Right ventricle myocardium inferior (tissue), 1 donor: ENCODE data around the gene CACNA1D. TPM values are rescaled to one million over a fixed set of nuclear protein-coding genes. Genes with fewer than 3 reads are reported as not detected.

Source experiments
- ATAC-seq: fragments of 200-7000 bp; cut with Tn5 transposase; one replicate; pipeline ENCODE4 v1.9.1; 2020; ENCODE audit warnings: mild to moderate bottlenecking, moderate library complexity
- DNase-seq: peaks from one replicate; pipeline ENCODE4 v3.0.0; 2021; ENCODE audit errors: missing footprints
- intact Hi-C: fragments of 100-400 bp; cut with DNase I; formaldehyde crosslinking; loops from one replicate; pipeline ENCODE4 v1.11.0; 2022
- total RNA-seq: library from RNA; stranded (reverse); fragmentation: NEBNext Ultra II Directional; extraction: Animal tissue kit (Norgen Biotek cat#: 25700); gene quantifications from one replicate; pipeline ENCODE4 v1.2.1, GENCODE V29; 2021
- donor health status: DM: no; HTN: yes; CAD: no; lungs with severe emphysema.

The CACNA1D gene
- total RNA-seq, 1 donor from 2014 or later = 1.1 TPM

DNA sequence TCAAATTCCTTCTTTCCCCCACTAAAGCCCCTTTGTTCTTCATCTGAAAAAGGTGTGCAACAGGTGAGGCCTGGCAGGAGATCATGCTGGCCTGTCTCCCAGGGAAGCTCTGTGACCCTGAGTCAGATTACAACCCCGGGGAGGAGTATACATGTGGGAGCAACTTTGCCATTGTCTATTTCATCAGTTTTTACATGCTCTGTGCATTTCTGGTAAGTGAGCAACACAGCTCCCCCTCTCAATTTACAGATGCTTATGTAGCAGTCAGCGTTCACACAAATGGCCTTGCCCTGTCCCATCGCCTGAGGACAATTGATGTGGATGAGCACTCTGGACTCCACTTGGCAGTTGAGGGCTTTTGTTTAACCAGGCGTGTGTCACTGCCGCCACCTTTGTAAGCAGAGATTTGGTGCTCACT, 281.4 kb downstream of the CACNA1D start:
- DNase-seq = no peak
- intact Hi-C loops = no loop called here
- ATAC-seq = no peak

DNA sequence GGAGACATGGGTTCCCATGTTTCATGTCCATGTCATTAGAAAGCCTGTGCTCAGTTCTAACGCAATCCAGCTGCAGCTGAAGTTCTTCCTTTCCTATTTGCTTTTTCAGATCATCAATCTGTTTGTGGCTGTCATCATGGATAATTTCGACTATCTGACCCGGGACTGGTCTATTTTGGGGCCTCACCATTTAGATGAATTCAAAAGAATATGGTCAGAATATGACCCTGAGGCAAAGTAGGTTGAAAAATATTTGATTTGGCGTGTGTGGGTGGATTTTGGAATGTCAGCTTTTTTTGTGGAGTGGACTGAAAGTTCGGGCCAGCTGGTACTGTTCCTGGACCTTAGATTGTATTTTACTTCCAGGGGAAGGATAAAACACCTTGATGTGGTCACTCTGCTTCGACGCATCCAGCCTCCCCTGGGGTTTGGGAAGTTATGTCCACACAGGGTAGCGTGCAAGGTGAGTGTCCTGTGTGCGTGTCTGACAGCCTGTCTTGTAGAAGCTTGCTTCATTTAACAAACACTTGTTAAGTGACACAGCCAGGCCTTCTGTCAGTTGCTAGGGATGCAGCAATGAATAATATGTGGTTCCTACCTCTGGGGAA, 282.2 kb downstream of the CACNA1D start:
- intact Hi-C loops = no loop called here
- DNase-seq = no peak
- no peak for ATAC-seq

GRCh38 chr3:53777468-53777867, 283.1 kb downstream of the CACNA1D start:
- intact Hi-C loops = no loop called here
- DNase-seq (no peak), ATAC-seq (no peak)

- intact Hi-C loops = no loop called here
- DNase-seq (no peak), ATAC-seq (no peak)
Observed at GRCh38 chr3:53778153-53778552, 283.7 kb downstream of the CACNA1D start.

GRCh38 chr3:53780171-53780570, 285.8 kb downstream of the CACNA1D start:
- ATAC-seq (no peak), DNase-seq (no peak)
- intact Hi-C loops = no loop called here

DNA sequence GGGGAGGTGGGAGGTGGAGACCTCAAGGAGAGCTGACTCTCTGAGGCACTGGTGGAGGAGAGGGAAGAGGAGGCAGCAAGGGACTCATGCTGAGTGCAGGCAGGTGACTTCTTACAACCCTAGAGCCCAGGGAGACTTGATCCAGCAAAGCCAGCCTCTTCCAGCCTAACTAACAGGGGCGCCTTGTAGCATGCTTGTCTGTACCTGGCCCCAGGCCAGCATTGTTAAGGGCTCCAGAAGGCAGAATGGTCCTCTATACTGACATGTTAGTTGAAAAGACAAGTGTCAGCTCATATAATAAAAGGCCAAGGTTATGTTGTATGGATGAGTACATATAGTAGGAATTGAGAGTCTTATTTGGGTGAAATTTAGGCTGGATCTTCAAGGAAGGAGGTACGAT, 286.4 kb downstream of the CACNA1D start:
- DNase-seq (no peak), ATAC-seq (no peak)
- intact Hi-C loops = no loop called here

- intact Hi-C loops = no loop called here
- ATAC-seq (no peak), DNase-seq (no peak)
Observed at GRCh38 chr3:53787016-53787415, 292.6 kb downstream of the CACNA1D start.

- no peak for ATAC-seq
- intact Hi-C loops = no loop called here
- DNase-seq = no peak
Observed at GRCh38 chr3:53788038-53788437, 293.6 kb downstream of the CACNA1D start.

GRCh38 chr3:53789459-53789858, 295.0 kb downstream of the CACNA1D start:
- intact Hi-C loops = no loop called here
- no peak for DNase-seq
- ATAC-seq = no peak

DNA sequence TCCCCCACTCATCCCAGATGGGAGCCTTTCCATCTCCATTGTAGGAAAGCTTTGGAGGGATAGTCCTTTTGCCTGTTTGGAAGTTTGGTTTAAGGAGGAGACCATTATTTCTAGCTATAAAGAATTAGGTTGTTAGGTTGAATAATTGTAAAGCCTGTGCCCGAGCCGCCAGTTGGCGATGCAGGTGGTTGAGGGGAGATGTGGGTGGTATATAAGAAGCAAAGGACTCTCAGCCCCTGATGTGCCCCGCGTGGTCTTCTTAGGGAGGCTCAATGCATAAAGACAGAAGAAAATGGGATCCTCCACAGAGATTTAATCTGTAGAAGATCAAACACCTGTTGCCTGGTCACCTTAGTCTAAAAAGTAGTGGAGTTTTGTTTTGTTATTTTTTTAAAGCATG, 296.1 kb downstream of the CACNA1D start:
- ATAC-seq (no peak), DNase-seq (no peak)
- intact Hi-C loops = no loop called here

DNA sequence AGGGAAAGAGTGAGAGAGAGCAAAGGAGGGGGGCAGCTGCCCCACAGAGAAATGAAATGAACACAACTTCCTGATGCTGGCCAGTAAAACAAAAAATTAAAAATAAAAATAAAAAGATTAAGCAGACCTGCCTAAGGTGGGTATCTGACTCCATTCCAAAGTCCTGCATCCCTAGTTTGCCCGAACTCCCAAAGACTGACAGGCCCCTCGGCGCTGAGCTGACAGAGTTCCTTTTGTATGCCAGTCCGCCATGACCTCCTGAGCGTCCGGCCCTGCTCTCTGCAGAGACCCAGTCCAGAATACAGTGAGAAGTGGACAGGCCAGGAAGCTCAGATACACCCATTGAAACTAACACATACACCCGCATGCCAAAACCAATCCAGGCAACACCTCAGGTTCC, 296.9 kb downstream of the CACNA1D start:
- ATAC-seq (no peak), DNase-seq (no peak)
- intact Hi-C loops = no loop called here

DNA sequence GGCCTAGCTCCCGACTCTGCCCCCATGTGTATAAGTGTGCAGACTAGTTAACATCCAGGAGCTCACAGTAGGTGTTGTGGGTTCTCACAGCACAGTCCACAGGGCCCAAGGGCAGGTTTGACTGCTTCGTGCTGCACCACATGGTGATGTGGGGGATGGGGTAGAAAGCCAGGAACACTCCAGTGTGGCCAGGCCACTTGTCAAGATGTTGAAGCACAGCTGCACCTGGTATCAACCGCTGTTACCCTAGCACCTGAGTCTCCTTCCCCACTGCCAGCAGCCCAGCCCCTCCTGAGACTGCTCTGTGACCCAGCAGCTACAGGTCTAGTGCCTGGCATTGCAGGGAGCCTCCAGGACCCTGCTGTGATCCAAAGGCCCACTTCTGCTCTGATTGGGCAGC, 298.5 kb downstream of the CACNA1D start:
- DNase-seq (no peak), ATAC-seq (no peak)
- intact Hi-C loops = no loop called here

DNA sequence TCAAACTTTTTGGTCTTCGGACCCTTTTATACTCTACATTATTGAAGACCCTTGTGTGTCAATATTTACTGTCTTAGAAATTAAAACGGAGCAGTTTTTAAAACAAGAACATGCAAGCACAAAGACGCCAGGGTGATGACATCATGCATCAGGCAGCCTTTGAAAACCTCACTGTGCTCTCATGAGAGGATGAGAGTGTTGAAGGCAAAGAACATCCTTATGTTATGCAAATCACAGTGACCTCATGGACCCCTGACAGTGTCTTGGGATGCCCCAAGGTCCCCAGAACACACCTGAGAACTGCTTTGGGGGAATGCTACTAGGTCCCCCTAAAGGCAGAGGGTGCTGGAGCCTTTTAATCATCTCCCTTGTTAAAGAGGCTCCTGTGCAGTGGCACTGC, 300.2 kb downstream of the CACNA1D start:
- ATAC-seq = no peak
- intact Hi-C loops = no loop called here
- DNase-seq = no peak

DNA sequence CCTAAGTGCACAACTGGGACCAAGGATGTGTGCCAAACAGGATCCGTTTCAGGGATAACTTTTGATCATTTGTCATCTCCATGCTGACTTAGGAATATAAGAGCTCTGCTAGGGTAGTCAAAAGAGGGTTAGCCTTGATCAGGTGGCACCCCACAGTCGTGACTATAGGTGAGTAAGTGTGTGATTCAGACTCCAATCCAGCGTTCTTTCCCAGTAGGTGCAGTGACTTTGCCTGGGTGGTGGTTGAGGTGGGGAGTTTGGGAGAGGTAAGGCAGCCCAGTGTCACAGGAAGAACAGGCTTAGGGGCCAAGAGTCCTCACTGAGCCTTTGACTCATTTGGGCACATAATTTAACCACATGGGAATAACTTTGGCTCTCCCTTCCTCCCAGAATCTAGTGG, 300.8 kb downstream of the CACNA1D start:
- ATAC-seq (no peak), DNase-seq (no peak)
- intact Hi-C loops = no loop called here

- peak; percentile 81 for DNase-seq
Observed at GRCh38 chr3:53795789-53796560, 301.6 kb downstream of the CACNA1D start.

GRCh38 chr3:53798144-53798543, 303.7 kb downstream of the CACNA1D start:
- intact Hi-C loops = no loop called here
- DNase-seq (no peak), ATAC-seq (no peak)

More at GRCh38 chr3:53795789-53796560, 301.6 kb downstream of the CACNA1D start:
- intact Hi-C loops = no loop called here
- peak; percentile 94 for ATAC-seq

- no peak for ATAC-seq
- intact Hi-C loops = no loop called here
- no peak for DNase-seq
Observed at GRCh38 chr3:53799338-53799865, 305.0 kb downstream of the CACNA1D start.

GRCh38 chr3:53800041-53800906, 305.9 kb downstream of the CACNA1D start:
- ATAC-seq (no peak), DNase-seq (no peak)
- intact Hi-C loops = no loop called here

GRCh38 chr3:53801319-53801718, 306.9 kb downstream of the CACNA1D start:
- DNase-seq = no peak
- no peak for ATAC-seq
- intact Hi-C loops = no loop called here
